GM21515 (cell line): ENCODE data around the gene SKIC2.
"Not testable (repeated sequence)": the region's sequence is repeated elsewhere in the genome, so short reads cannot be mapped to it uniquely, and the experiment has no call there.

ENCODE experiments used
- ATAC-seq: cut with Tn5 transposase; IDR thresholded peaks from one replicate; pipeline ENCODE4 v1.9.1; 2021; ENCODE audit not compliant: unreplicated experiment

SKIC2 gene

GRCh38 chr6:32003301-32003700, 44.3 kb downstream of the SKIC2 start:
- ATAC-seq: not testable (repeated sequence)

- not testable (repeated sequence) for ATAC-seq
Observed at GRCh38 chr6:32004393-32004792, 45.4 kb downstream of the SKIC2 start.

DNA sequence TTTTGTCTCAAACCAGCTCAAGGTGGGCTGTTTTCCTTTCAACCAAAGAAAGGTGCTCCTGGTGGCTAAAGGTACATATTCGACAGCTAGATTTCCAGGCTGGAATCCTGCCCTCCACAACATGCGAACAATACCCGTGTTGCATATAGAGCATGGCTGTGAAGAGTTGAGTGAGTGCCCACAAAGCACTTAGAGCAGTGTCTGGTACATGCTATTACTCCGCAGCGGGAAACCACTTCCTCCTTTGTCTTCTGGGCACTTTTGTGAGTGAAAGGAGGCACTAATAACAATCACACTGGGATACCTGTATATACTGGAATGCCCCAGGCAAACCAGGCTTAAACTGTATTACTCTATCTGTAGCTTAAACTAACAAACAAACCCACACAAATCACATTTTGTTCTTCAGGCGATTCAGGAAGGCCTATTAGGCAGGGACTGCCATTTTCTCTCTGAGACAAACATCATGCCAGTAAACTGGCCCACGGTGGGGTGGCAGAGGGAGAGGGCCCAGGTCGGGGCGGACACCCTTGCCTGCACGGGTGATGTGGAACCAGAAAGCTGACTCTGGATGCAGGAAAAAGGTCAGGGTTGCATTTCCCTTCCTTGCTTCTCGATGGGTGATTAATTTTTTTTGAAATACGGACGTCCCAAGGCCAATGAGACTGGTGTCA, 46.0 kb downstream of the SKIC2 start:
- ATAC-seq: not testable (repeated sequence)

DNA sequence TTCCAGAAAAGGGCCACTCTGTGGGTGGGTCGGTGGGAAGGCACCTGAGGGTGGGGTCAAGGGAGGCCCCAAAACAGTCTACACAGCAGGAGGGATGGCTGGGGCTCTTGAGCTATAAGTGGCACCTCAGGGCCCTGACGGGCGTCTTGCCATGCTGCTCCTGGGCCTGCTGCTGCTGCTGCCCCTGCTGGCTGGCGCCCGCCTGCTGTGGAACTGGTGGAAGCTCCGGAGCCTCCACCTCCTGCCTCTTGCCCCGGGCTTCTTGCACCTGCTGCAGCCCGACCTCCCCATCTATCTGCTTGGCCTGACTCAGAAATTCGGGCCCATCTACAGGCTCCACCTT, 46.5 kb downstream of the SKIC2 start:
- not testable (repeated sequence) for ATAC-seq

DNA sequence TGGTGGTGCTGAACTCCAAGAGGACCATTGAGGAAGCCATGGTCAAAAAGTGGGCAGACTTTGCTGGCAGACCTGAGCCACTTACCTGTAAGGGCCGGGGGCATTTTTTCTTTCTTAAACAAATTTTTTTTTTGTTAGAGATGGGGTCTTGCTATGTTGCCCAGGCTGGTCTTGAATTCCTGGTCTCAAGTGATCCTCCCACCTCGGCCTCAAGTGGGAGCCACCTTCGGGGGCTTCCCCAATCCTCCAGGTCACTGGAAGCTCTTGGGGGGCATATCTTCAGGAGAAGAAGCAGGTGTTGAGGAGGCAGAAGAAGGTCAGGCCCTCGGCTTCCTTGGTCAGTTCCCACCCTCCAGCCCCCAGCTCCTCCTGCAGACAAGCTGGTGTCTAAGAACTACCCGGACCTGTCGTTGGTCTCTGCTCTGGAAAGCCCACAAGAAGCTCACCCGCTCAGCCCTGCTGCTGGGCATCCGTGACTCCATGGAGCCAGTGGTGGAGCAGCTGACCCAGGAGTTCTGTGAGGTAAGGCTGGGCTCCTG, 47.1 kb downstream of the SKIC2 start:
- ATAC-seq: not testable (repeated sequence)

DNA sequence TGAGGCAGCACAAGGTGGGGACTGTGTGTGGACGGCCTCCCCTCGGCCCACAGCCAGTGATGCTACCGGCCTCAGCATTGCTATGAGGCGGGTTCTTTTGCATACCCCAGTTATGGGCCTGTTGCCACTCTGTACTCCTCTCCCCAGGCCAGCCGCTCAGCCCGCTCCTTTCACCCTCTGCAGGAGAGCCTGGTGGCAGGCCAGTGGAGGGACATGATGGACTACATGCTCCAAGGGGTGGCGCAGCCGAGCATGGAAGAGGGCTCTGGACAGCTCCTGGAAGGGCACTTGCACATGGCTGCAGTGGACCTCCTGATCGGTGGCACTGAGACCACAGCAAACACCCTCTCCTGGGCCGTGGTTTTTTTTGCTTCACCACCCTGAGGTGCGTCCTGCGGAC, 48.1 kb downstream of the SKIC2 start:
- not testable (repeated sequence) for ATAC-seq

DNA sequence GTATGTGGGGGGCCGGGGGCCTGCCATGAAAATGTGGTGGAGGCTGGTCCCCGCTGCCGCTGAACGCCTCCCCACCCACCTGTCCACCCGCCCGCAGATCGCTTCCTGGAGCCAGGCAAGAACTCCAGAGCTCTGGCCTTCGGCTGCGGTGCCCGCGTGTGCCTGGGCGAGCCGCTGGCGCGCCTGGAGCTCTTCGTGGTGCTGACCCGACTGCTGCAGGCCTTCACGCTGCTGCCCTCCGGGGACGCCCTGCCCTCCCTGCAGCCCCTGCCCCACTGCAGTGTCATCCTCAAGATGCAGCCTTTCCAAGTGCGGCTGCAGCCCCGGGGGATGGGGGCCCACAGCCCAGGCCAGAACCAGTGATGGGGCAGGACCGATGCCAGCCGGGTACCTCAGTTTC, 49.1 kb downstream of the SKIC2 start:
- not testable (repeated sequence) for ATAC-seq

DNA sequence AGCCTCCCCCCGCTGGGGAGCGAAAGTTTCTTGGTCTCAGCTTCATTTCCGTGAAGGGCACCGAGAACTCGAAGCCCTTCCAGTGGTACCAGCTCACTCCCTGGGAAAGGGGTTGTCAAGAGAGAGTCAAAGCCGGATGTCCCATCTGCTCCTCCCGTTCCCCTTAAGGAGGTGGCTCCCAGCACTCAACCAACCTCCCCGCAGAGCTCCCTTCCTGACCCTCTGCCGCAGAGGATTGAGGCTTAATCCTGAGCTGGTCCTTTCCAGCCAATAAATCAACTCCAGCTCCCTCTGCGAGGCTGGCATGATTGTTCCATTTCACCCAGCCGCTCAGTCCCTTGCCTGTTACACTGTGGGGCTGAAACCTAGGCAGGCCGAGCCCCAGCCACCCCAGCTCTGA, 49.6 kb downstream of the SKIC2 start:
- ATAC-seq: not testable (repeated sequence)

DNA sequence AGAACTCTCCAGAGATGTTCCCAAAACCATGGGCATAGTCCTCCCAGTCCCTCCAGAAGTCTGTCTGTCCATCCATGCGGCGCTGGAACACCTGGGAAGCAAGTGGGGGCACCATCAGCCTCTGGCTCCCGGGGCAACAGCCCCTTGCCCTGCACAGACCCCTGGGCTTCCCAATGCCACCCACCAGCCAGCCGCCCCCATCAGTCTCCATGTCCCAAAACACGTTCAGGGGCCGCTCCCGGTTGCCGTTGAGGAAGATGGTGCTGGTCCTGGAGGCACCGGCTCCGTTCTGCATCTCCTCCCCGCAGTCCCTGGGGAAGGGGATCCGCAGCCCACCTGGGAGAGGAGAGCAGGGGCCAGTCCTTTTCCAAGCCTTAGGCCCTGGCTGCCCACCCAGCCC, 50.6 kb downstream of the SKIC2 start:
- ATAC-seq: not testable (repeated sequence)

GRCh38 chr6:32010856-32011530, 52.0 kb downstream of the SKIC2 start:
- not testable (repeated sequence) for ATAC-seq

GRCh38 chr6:32012941-32013617, 54.1 kb downstream of the SKIC2 start:
- ATAC-seq: not testable (repeated sequence)

DNA sequence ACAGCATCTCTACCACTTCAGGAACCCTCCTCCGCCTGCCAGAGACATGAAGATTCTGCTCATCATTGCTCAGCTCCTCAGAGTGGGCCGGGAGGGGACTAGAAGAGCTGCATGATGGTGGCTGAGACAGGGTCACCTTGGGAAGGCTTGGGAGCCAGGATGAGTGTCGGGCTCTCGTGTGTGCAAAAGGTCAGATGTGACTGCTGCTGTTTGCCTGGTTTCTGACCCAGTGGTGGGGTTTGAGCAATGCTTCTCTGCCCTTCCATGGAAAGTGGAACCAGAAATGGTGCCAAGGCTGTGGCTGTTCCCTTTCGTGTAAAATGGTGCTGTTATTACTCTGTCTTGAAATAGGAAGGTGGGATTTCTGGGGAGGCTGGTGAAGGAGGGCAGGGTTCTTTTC, 54.8 kb downstream of the SKIC2 start:
- not testable (repeated sequence) for ATAC-seq

DNA sequence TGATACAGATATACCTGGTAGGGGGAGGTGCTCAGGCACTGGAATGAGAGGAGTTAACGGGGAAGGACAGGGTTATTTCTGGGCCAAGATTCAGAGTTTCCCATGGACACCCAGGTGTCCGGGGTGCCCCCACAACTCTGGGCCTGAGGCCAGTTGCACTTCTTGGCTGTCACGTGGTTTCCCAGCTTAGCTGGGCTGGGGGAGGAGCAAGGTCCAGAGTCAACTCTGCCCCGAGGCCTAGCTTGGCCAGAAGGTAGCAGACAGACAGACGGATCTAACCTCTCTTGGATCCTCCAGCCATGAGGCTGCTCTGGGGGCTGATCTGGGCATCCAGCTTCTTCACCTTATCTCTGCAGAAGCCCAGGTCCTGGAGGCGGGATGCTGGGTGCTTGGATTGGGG, 55.6 kb downstream of the SKIC2 start, which contains the start of gene C4B:
Gene C4B, plus strand, starts transcription at position 249 of the 400 bp plus-strand sequence. Its CDS starts 51 bp downstream, at position 300.
- ATAC-seq: not testable (repeated sequence)
